Neuronal stem cell (in vitro differentiated cells): Measurements from ENCODE around the gene KLHL12.
"Not testable (repeated sequence)": the region's sequence is repeated elsewhere in the genome, so short reads cannot be mapped to it uniquely, and the experiment has no call there.

Source experiments
- DNase-seq: peaks from one replicate; pipeline ENCODE4 v3.0.0-alpha.2; 2013; ENCODE audit warnings: low spot score
- H2AFZ ChIP-seq: one replicate; pipeline ENCODE4 v1.6.1; 2013; ENCODE audit warnings: mild to moderate bottlenecking, low read length, inconsistent platforms
- H2AK5ac ChIP-seq: 2 replicates; pipeline ENCODE4 v1.6.1; 2013; ENCODE audit warnings: low read depth, mild to moderate bottlenecking, inconsistent platforms, low read length, moderate library complexity, mixed read lengths
- H2BK120ac ChIP-seq: 2 replicates; pipeline ENCODE4 v1.6.1; 2013; ENCODE audit warnings: low read depth, mild to moderate bottlenecking, inconsistent platforms, low read length, moderate library complexity, mixed read lengths
- H2BK12ac ChIP-seq: one replicate; pipeline ENCODE4 v1.6.1; 2013; ENCODE audit warnings: low read length, inconsistent platforms
- H2BK15ac ChIP-seq: 2 replicates; pipeline ENCODE4 v1.6.1; 2013; ENCODE audit warnings: mild to moderate bottlenecking, low read length, inconsistent platforms, mixed read lengths
- H2BK5ac ChIP-seq: one replicate; pipeline ENCODE4 v1.6.1; 2013; ENCODE audit warnings: inconsistent platforms, mild to moderate bottlenecking, low read length, moderate library complexity
- H3K14ac ChIP-seq: one replicate; pipeline ENCODE4 v1.6.1; 2013; ENCODE audit warnings: low read length, inconsistent platforms
- H3K18ac ChIP-seq: 2 replicates; pipeline ENCODE4 v1.6.1; 2013; ENCODE audit warnings: low read length, inconsistent platforms
- H3K23ac ChIP-seq: 2 replicates; pipeline ENCODE4 v1.6.1; 2013; ENCODE audit warnings: low read depth, mild to moderate bottlenecking, mixed read lengths, low read length, inconsistent platforms; ENCODE audit not compliant: poor library complexity
- H3K27ac ChIP-seq: replicated peaks from 3 replicates; pipeline ENCODE4 v1.5.1; 2013; ENCODE audit warnings: low read length, inconsistent platforms
- H3K27me3 ChIP-seq, 3 experiments: 2 replicates each; pipeline ENCODE4 v1.6.1; 2013; ENCODE audit warnings: low read length in 3 of 3, mild to moderate bottlenecking in 2 of 3, inconsistent platforms in 1 of 3, low read depth in 1 of 3, mixed read lengths in 1 of 3, moderate library complexity in 1 of 3; ENCODE audit not compliant: control insufficient read depth in 3 of 3, insufficient read depth in 3 of 3
- H3K36me3 ChIP-seq, 2 donors: replicated peaks in 1 of 2; 2 replicates each; pipeline ENCODE4 v1.6.1; 2013; ENCODE audit warnings: low read length in 2 of 2; ENCODE audit not compliant: control insufficient read depth in 2 of 2, insufficient read depth in 2 of 2
- H3K4ac ChIP-seq: 2 replicates; pipeline ENCODE4 v1.6.1; 2013; ENCODE audit warnings: inconsistent platforms, mild to moderate bottlenecking, low read length, moderate library complexity
- H3K4me1 ChIP-seq, 2 donors: 1 replicate in 1 of 2; 2 replicates in 1 of 2; pipeline ENCODE4 v1.6.1; 2013; ENCODE audit warnings: low read length in 2 of 2, low read depth in 1 of 2; ENCODE audit not compliant: control insufficient read depth in 2 of 2, insufficient read depth in 1 of 2
- H3K4me2 ChIP-seq: one replicate; pipeline ENCODE4 v1.6.1; 2013; ENCODE audit warnings: mild to moderate bottlenecking, low read length, inconsistent platforms; ENCODE audit not compliant: insufficient read depth, poor library complexity, severe bottlenecking
- H3K4me3 ChIP-seq, 2 donors: 2 replicates each; pipeline ENCODE4 v1.5.1; 2013; ENCODE audit warnings: low read length in 2 of 2, mild to moderate bottlenecking in 2 of 2, inconsistent platforms in 1 of 2, moderate library complexity in 1 of 2
- H3K79me1 ChIP-seq: one replicate; pipeline ENCODE4 v1.6.1; 2013; ENCODE audit warnings: low read depth, mild to moderate bottlenecking, inconsistent platforms, low read length, moderate library complexity
- H3K9ac ChIP-seq: one replicate; pipeline ENCODE4 v1.6.1; 2013; ENCODE audit warnings: mild to moderate bottlenecking, low read depth, low read length, inconsistent platforms; ENCODE audit not compliant: poor library complexity
- H3K9me3 ChIP-seq, 2 donors: replicated peaks in 1 of 2; 2 replicates each; pipeline versions ENCODE3 to v1.6.1; 2013; ENCODE audit warnings: low read length in 2 of 2, mild to moderate bottlenecking in 2 of 2, inconsistent platforms in 1 of 2, low read depth in 1 of 2, mixed read lengths in 1 of 2, moderate library complexity in 1 of 2; ENCODE audit not compliant: control insufficient read depth in 2 of 2, insufficient read depth in 1 of 2
- H4K8ac ChIP-seq: one replicate; pipeline ENCODE4 v1.6.1; 2013; ENCODE audit warnings: low read depth, mild to moderate bottlenecking, inconsistent platforms, low read length, moderate library complexity
- H4K91ac ChIP-seq: one replicate; pipeline ENCODE4 v1.6.1; 2013; ENCODE audit warnings: low read length, low read depth, mild to moderate bottlenecking, inconsistent platforms; ENCODE audit not compliant: poor library complexity
- WGBS, 2 donors: extraction: QIAGEN DNeasy Blood & Tissue Kit; methylation state at CpG; one replicate each; pipeline ENCODE4 v1.1.7; 2013; ENCODE audit warnings: missing lambda C conversion rate in 2 of 2, mixed read lengths in 1 of 2; ENCODE audit not compliant: insufficient read length in 2 of 2, insufficient replicate concordance in 1 of 2; ENCODE audit errors: extremely low coverage in 2 of 2; 5-methylcytosine and 5-hydroxymethylcytosine counted together

KLHL12 gene

GRCh38 chr1:202941372-202941771, 14.3 kb upstream of the KLHL12 start:
- H3K36me3 ChIP-seq = peaks cover 25 to 71% of the 10 kb centered on the region in 2 donors
- H4K91ac ChIP-seq = no peak overlapping the region

GRCh38 chr1:202940561-202940960, 13.5 kb upstream of the KLHL12 start:
- Histone ChIP-seq H3K27ac (no peak overlapping the region), H2AFZ (no peak overlapping the region), H3K4me3 (no peak overlapping the region), H4K91ac (no peak overlapping the region), H2BK12ac (no peak overlapping the region), H3K4me1 (no peaks in the 10 kb centered on the region), H3K79me1 (no peaks in the 10 kb centered on the region), H3K14ac (no peak overlapping the region), H3K18ac (no peak overlapping the region), H3K36me3 (peaks cover 23 to 62% of the 10 kb centered on the region in 2 donors), H3K23ac (no peak overlapping the region), H3K9me3 (no peaks in the 10 kb centered on the region), H2BK5ac (no peak overlapping the region), H3K27me3 (no peaks in the 10 kb centered on the region), H2BK120ac (no peak overlapping the region), H2BK15ac (no peak overlapping the region), H3K4ac (no peak overlapping the region), H3K4me2 (no peak overlapping the region), H3K9ac (no peak overlapping the region), H4K8ac (no peak overlapping the region), H2AK5ac (no peak overlapping the region)
- no peak for DNase-seq

More at GRCh38 chr1:202941372-202941771, 14.3 kb upstream of the KLHL12 start:
- H2AFZ ChIP-seq = no peak overlapping the region
- H3K9ac ChIP-seq = no peak overlapping the region
- H3K27me3 ChIP-seq = no peaks in the 10 kb centered on the region
- no peaks in the 10 kb centered on the region for H3K4me1 ChIP-seq
- no peak overlapping the region for H3K4me3 ChIP-seq
- no peak overlapping the region for H3K27ac ChIP-seq
- no peak overlapping the region for H2BK12ac ChIP-seq
- no peak overlapping the region for H3K18ac ChIP-seq
- no peaks in the 10 kb centered on the region for H3K9me3 ChIP-seq
- no peak overlapping the region for H2BK5ac ChIP-seq
- H2BK15ac ChIP-seq = no peak overlapping the region
- no peak overlapping the region for H3K23ac ChIP-seq
- H3K4ac ChIP-seq = no peak overlapping the region
- no peak for DNase-seq
- no peak overlapping the region for H3K14ac ChIP-seq
- no peak overlapping the region for H2BK120ac ChIP-seq
- H3K79me1 ChIP-seq = no peaks in the 10 kb centered on the region
- no peak overlapping the region for H4K8ac ChIP-seq
- H2AK5ac ChIP-seq = no peak overlapping the region
- no CpG with 5 or more reads among the region's 4 CpGs for WGBS, 2 donors
- no peak overlapping the region for H3K4me2 ChIP-seq

GRCh38 chr1:202938287-202938925, 11.4 kb upstream of the KLHL12 start:
- no peaks in the 10 kb centered on the region for H3K9me3 ChIP-seq
- no peak overlapping the region for H3K4me2 ChIP-seq
- H3K14ac ChIP-seq = no peak overlapping the region
- H2AK5ac ChIP-seq = no peak overlapping the region
- no peak overlapping the region for H4K8ac ChIP-seq
- no CpG with 5 or more reads among the region's 5 CpGs for WGBS, 2 donors
- no peaks in the 10 kb centered on the region for H3K4me1 ChIP-seq
- no peak overlapping the region for H3K23ac ChIP-seq
- peaks cover 15 to 41% of the 10 kb centered on the region in 2 donors for H3K36me3 ChIP-seq
- H3K27me3 ChIP-seq = no peaks in the 10 kb centered on the region
- H3K9ac ChIP-seq = no peak overlapping the region
- H3K4me3 ChIP-seq = no peak overlapping the region
- H2BK5ac ChIP-seq = no peak overlapping the region
- no peak for DNase-seq
- no peak overlapping the region for H3K18ac ChIP-seq
- H4K91ac ChIP-seq = no peak overlapping the region
- no peak overlapping the region for H2BK15ac ChIP-seq
- H3K79me1 ChIP-seq = no peaks in the 10 kb centered on the region
- no peak overlapping the region for H2BK120ac ChIP-seq
- no peak overlapping the region for H3K27ac ChIP-seq
- no peak overlapping the region for H2BK12ac ChIP-seq
- H3K4ac ChIP-seq = no peak overlapping the region
- no peak overlapping the region for H2AFZ ChIP-seq

GRCh38 chr1:202936409-202936808, 9.4 kb upstream of the KLHL12 start:
- not testable (repeated sequence) for H3K4me2 ChIP-seq, H2BK12ac ChIP-seq, H3K27me3 ChIP-seq, H2BK15ac ChIP-seq, H3K18ac ChIP-seq, H3K9ac ChIP-seq, H3K79me1 ChIP-seq, H3K4me3 ChIP-seq, H2AK5ac ChIP-seq, H3K4ac ChIP-seq, H3K27ac ChIP-seq, H2BK5ac ChIP-seq, H3K23ac ChIP-seq, H3K9me3 ChIP-seq, H2BK120ac ChIP-seq, H4K91ac ChIP-seq, H2AFZ ChIP-seq, H3K14ac ChIP-seq, H4K8ac ChIP-seq, DNase-seq, H3K4me1 ChIP-seq
- H3K36me3 ChIP-seq = peaks cover 6 to 22% of the 10 kb centered on the region in 2 donors
- WGBS, 2 donors = no CpG with 5 or more reads among the region's 6 CpGs
